Endodermal cell (in vitro differentiated cells): Measurements from ENCODE around the gene SPIN1. TPM values are rescaled to one million over a fixed set of nuclear protein-coding genes. Genes with fewer than 3 reads are reported as not detected.

Experiments
- DNase-seq: peaks from one replicate; pipeline ENCODE4 v3.0.0-alpha.2; 2017
- H3K27ac ChIP-seq: 2 replicates; pipeline ENCODE4 v1.5.1; 2013; ENCODE audit warnings: mild to moderate bottlenecking, low read depth, low read length, moderate library complexity
- H3K27me3 ChIP-seq: 2 replicates; pipeline ENCODE4 v1.6.1; 2013; ENCODE audit warnings: mild to moderate bottlenecking, low read length, moderate library complexity; ENCODE audit not compliant: insufficient read depth, control insufficient read depth, poor library complexity, severe bottlenecking
- H3K36me3 ChIP-seq: 2 replicates; pipeline ENCODE4 v1.7.0; 2013; ENCODE audit warnings: mild to moderate bottlenecking, low read length, moderate library complexity; ENCODE audit not compliant: control insufficient read depth, insufficient read depth
- H3K4me1 ChIP-seq: one replicate; pipeline ENCODE4 v1.7.0; 2013; ENCODE audit warnings: low read length; ENCODE audit not compliant: control insufficient read depth, insufficient read depth
- H3K4me3 ChIP-seq: 2 replicates; pipeline ENCODE4 v1.5.1; 2013; ENCODE audit warnings: mild to moderate bottlenecking, low read length, moderate library complexity
- H3K9ac ChIP-seq: 2 replicates; pipeline ENCODE4 v1.6.1; 2013; ENCODE audit warnings: mild to moderate bottlenecking, low read length, moderate library complexity; ENCODE audit not compliant: poor library complexity, severe bottlenecking; ENCODE audit errors: extremely low read depth
- H3K9me3 ChIP-seq: 2 replicates; pipeline ENCODE4 v1.6.1; 2013; ENCODE audit warnings: mild to moderate bottlenecking, low read length, moderate library complexity; ENCODE audit not compliant: control insufficient read depth
- H3K27ac Mint-ChIP-seq: 2 replicates; pipeline ENCODE4 v1.8.0; 2020; ENCODE audit warnings: mixed read lengths
- H3K27me3 Mint-ChIP-seq: 2 replicates; pipeline ENCODE4 v1.8.0; 2021; ENCODE audit warnings: mild to moderate bottlenecking, mixed read lengths; ENCODE audit not compliant: insufficient read depth
- H3K36me3 Mint-ChIP-seq: 2 replicates; pipeline ENCODE4 v1.8.0; 2020; ENCODE audit warnings: low read depth, mixed read lengths
- H3K4me1 Mint-ChIP-seq: 2 replicates; pipeline ENCODE4 v1.8.0; 2020; ENCODE audit warnings: mixed read lengths
- H3K4me3 Mint-ChIP-seq: 2 replicates; pipeline ENCODE4 v1.8.0; 2020; ENCODE audit warnings: mild to moderate bottlenecking, moderate library complexity, mixed read lengths
- H3K9me3 Mint-ChIP-seq: 2 replicates; pipeline ENCODE4 v1.8.0; 2020; ENCODE audit warnings: mild to moderate bottlenecking, mixed read lengths
- WGBS, 2 experiments: methylation state at CpG; one replicate each; pipeline versions ENCODE4 v1.1.5 to v1.1.7; 2013; ENCODE audit warnings: missing lambda C conversion rate in 2 of 2, mixed read lengths in 1 of 2; ENCODE audit not compliant: insufficient coverage in 1 of 2, insufficient read length in 1 of 2; 5-methylcytosine and 5-hydroxymethylcytosine counted together
- total RNA-seq, 2 donors: library from RNA; stranded (reverse); fragmentation: NEBNext Ultra II Directional in 1 of 2; extraction: Animal tissue kit (Norgen Biotek cat#: 25700) in 1 of 2; gene quantifications; 2 replicates in 1 of 2; 3 replicates in 1 of 2; pipeline ENCODE4 v1.2.1, GENCODE V29; 2021
- TF ChIP-seq, protein P1 (sequence below): fragments of 200-600 bp; sonication (generic); conservative IDR thresholded peaks from 2 replicates; pipeline ENCODE4 v1.5.0; 2021; ENCODE audit warnings: antibody characterized with exemption, mild to moderate bottlenecking

Gene SPIN1
- total RNA-seq, 2 donors from 2014 or later = 117 to 129 TPM

DNA sequence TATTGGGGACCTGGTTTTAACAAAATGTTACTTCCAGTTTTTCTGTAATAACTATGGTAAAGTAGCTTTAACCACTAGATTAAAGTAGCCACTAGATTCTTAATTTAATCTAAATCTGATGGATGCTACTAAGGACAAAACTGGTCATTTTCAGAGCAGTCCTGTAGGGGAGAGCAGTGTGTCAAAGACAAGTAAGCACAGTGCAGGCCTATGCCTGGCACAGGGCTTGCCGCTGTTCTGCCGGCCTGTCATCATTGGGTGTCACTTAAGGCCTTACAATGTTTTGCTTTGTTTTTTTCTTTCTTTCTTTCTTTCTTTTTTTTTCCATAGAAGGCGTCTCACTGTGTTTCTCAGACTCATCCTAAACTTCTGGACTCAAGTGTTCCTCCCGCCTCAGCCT, 93.7 kb downstream of the SPIN1 start:
- no peaks in the 10 kb centered on the region for H3K27me3 ChIP-seq
- Mint-ChIP-seq H3K4me1 (peaks cover 6% of the 10 kb centered on the region), H3K4me3 (no peak overlapping the region), H3K27ac (no peak overlapping the region), H3K9me3 (no peaks in the 10 kb centered on the region), H3K27me3 (no peaks in the 10 kb centered on the region), H3K36me3 (peaks cover 43% of the 10 kb centered on the region)
- H3K4me3 ChIP-seq = no peak overlapping the region
- no peak overlapping the region for H3K9ac ChIP-seq
- WGBS, 2 experiments = 90 to 96% methylated on average over 2 to 4 of the region's 4 CpGs
- TF ChIP-seq, protein P1, sequence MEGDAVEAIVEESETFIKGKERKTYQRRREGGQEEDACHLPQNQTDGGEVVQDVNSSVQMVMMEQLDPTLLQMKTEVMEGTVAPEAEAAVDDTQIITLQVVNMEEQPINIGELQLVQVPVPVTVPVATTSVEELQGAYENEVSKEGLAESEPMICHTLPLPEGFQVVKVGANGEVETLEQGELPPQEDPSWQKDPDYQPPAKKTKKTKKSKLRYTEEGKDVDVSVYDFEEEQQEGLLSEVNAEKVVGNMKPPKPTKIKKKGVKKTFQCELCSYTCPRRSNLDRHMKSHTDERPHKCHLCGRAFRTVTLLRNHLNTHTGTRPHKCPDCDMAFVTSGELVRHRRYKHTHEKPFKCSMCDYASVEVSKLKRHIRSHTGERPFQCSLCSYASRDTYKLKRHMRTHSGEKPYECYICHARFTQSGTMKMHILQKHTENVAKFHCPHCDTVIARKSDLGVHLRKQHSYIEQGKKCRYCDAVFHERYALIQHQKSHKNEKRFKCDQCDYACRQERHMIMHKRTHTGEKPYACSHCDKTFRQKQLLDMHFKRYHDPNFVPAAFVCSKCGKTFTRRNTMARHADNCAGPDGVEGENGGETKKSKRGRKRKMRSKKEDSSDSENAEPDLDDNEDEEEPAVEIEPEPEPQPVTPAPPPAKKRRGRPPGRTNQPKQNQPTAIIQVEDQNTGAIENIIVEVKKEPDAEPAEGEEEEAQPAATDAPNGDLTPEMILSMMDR = peak; percentile 49
- peaks cover 32% of the 10 kb centered on the region for H3K36me3 ChIP-seq
- H3K4me1 ChIP-seq = no peaks in the 10 kb centered on the region
- DNase-seq = no peak
- no peak overlapping the region for H3K27ac ChIP-seq
- H3K9me3 ChIP-seq = no peaks in the 10 kb centered on the region

DNA sequence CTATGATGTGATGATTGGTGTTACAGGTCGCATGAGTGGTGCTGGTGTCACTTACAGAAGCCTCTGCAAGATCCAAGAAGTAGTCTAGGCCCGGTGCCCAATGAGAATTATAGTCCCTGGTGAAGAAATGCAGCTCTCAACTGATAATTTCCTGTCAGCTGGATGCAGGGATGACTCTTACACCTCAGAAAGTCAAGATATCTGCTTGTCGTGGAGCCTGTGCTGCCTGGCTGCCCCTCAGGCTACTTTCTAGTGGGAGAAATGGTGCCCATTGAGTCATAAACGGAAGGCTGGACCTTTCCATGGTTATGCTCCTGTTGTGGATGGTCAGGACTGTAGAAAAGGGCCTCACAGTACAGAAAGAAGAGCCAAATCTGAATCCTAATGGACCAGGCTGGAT, 99.9 kb downstream of the SPIN1 start:
- peaks cover 22% of the 10 kb centered on the region for H3K36me3 Mint-ChIP-seq
- WGBS, 2 experiments = 91 to 95% methylated on average over 4 of the region's 4 CpGs
- no peak overlapping the region for H3K27ac Mint-ChIP-seq
- H3K4me3 Mint-ChIP-seq = no peak overlapping the region
- no peaks in the 10 kb centered on the region for H3K27me3 Mint-ChIP-seq
- H3K4me1 Mint-ChIP-seq = no peaks in the 10 kb centered on the region
- no peak overlapping the region for H3K4me3 ChIP-seq
- H3K27ac ChIP-seq = no peak overlapping the region
- H3K27me3 ChIP-seq = no peaks in the 10 kb centered on the region
- no peaks in the 10 kb centered on the region for H3K9me3 ChIP-seq
- H3K4me1 ChIP-seq = no peaks in the 10 kb centered on the region
- DNase-seq = no peak
- no peaks in the 10 kb centered on the region for H3K9me3 Mint-ChIP-seq
- peaks cover 28% of the 10 kb centered on the region for H3K36me3 ChIP-seq
- H3K9ac ChIP-seq = no peak overlapping the region
- TF ChIP-seq, protein P1 = no peak

DNA sequence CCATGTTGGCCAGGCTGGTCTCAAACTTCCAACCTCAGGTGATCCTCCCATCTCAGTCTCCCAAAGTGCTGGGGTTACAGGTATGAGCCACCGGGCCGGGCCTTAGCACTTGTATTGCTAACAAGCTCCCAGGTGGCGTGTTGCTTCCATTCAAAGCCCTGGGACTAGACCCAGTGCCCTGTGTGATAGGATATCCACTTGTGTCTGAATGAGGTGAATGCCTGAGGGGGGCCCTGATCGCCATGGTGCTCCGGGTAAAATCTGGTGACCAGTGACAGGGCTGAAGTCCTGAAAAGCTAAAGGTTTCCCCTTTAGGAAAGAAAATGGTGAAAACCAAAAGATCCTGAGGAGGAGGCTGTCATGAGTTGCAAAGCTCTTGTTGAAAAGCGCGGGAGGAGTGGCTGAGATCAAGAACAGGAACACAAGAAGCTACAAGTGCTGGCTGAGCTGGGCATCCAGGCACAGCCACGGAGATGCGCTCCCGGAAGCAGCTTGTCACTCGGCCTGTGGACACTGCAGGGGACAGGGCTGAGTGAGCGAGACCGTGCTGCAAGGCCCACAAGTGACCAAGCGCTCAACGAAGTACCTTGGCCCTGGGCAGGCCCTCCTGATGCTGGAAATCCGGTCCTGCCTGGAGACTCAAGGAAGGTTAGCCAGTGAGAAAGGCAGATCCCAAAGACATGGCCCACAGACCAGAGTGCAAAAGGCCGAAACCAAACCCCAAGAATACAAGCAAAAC, 106.9 kb downstream of the SPIN1 start:
- peak; percentile 44 for DNase-seq
- H3K4me1 ChIP-seq = no peaks in the 10 kb centered on the region
- no peak overlapping the region for H3K27ac Mint-ChIP-seq
- no peak overlapping the region for H3K27ac ChIP-seq
- no peak overlapping the region for H3K4me3 ChIP-seq
- peaks cover 4% of the 10 kb centered on the region for H3K4me1 Mint-ChIP-seq
- H3K4me3 Mint-ChIP-seq = no peak overlapping the region
- no peaks in the 10 kb centered on the region for H3K9me3 Mint-ChIP-seq
- TF ChIP-seq, protein P1 = no peak
- no peaks in the 10 kb centered on the region for H3K36me3 ChIP-seq
- no peak overlapping the region for H3K9ac ChIP-seq
- H3K27me3 Mint-ChIP-seq = no peaks in the 10 kb centered on the region
- 91 to 92% methylated on average over 10 to 17 of the region's 17 CpGs for WGBS, 2 experiments
- no peaks in the 10 kb centered on the region for H3K9me3 ChIP-seq
- H3K27me3 ChIP-seq = no peaks in the 10 kb centered on the region
- no peaks in the 10 kb centered on the region for H3K36me3 Mint-ChIP-seq
